Neural progenitor cell (in vitro differentiated cells): ENCODE results near the gene FCMR. TPM values are rescaled to one million over a fixed set of nuclear protein-coding genes. Genes with fewer than 3 reads are reported as not detected.

ENCODE experiments used
- DNase-seq: peaks from one replicate; pipeline ENCODE4 v3.0.0-alpha.2; 2016; ENCODE audit warnings: low spot score
- H2AFZ ChIP-seq: fragments of 200-600 bp; sonication (generic); replicated peaks from 2 replicates; pipeline ENCODE4 v1.6.1; 2016; ENCODE audit warnings: antibody characterized with exemption
- H3F3A ChIP-seq: fragments of 200-600 bp; sonication (generic); 2 replicates; pipeline ENCODE4 v1.6.1; 2016; ENCODE audit warnings: antibody characterized with exemption, low read depth
- H3K27ac ChIP-seq: fragments of 200-600 bp; sonication (generic); 2 replicates; pipeline ENCODE4 v1.5.1; 2016; ENCODE audit warnings: mild to moderate bottlenecking
- H3K27me3 ChIP-seq: fragments of 200-600 bp; sonication (generic); 2 replicates; pipeline ENCODE4 v1.6.1; 2016; ENCODE audit warnings: mild to moderate bottlenecking, moderate library complexity
- H3K36me3 ChIP-seq: fragments of 200-600 bp; sonication (generic); 2 replicates; pipeline ENCODE4 v1.5.1; 2016
- H3K4me1 ChIP-seq: fragments of 200-600 bp; sonication (generic); 2 replicates; pipeline ENCODE4 v1.6.1; 2016; ENCODE audit warnings: mixed run types
- H3K4me2 ChIP-seq: fragments of 200-600 bp; sonication (generic); 2 replicates; pipeline ENCODE4 v1.6.1; 2016
- H3K4me3 ChIP-seq: fragments of 200-600 bp; sonication (generic); 2 replicates; pipeline ENCODE4 v1.5.1; 2016
- H3K79me2 ChIP-seq: fragments of 200-600 bp; sonication (generic); 2 replicates; pipeline ENCODE4 v1.6.1; 2016; ENCODE audit warnings: low read depth
- H3K9ac ChIP-seq: fragments of 200-600 bp; sonication (generic); 2 replicates; pipeline ENCODE4 v1.6.1; 2016
- H3K9me3 ChIP-seq: fragments of 200-600 bp; sonication (generic); 2 replicates; pipeline ENCODE4 v1.5.1; 2016; ENCODE audit warnings: low read depth
- H4K20me1 ChIP-seq: fragments of 200-600 bp; sonication (generic); 2 replicates; pipeline ENCODE4 v1.6.1; 2016; ENCODE audit warnings: low read depth
- H3K27ac Mint-ChIP-seq: 3 replicates; pipeline ENCODE4 v1.8.0; 2021; ENCODE audit warnings: mixed read lengths
- H3K27me3 Mint-ChIP-seq: 2 replicates; pipeline ENCODE4 v1.8.0; 2022; ENCODE audit warnings: low read depth, mild to moderate bottlenecking, inconsistent platforms, moderate library complexity, mixed read lengths; ENCODE audit not compliant: insufficient read depth
- H3K36me3 Mint-ChIP-seq: 3 replicates; pipeline ENCODE4 v1.8.0; 2021; ENCODE audit warnings: mixed read lengths
- H3K4me1 Mint-ChIP-seq: 3 replicates; pipeline ENCODE4 v1.8.0; 2021; ENCODE audit warnings: mixed read lengths
- H3K4me3 Mint-ChIP-seq: 3 replicates; pipeline ENCODE4 v1.8.0; 2021; ENCODE audit warnings: mild to moderate bottlenecking, moderate library complexity, mixed read lengths
- H3K9me3 Mint-ChIP-seq: 3 replicates; pipeline ENCODE4 v1.8.0; 2020; ENCODE audit warnings: mixed read lengths
- EZH2 ChIP-seq: fragments of 200-600 bp; sonication (generic); IDR thresholded peaks from 2 replicates; pipeline ENCODE4 v1.6.1; 2017; ENCODE audit warnings: antibody characterized with exemption, mild to moderate bottlenecking, moderate library complexity
- EZH2phosphoT487 ChIP-seq: fragments of 200-600 bp; sonication (generic); IDR thresholded peaks from 2 replicates; pipeline ENCODE4 v1.6.1; 2017; ENCODE audit warnings: antibody characterized with exemption
- total RNA-seq: library from RNA; depleted of rRNA; stranded (reverse); fragments of >200 nt; gene quantifications from 2 replicates; pipeline ENCODE4 v1.2.3, GENCODE V29; 2015; ENCODE audit warnings: low replicate concordance
- TF ChIP-seq, protein P1 (sequence below): fragments of 200-600 bp; sonication (generic); IDR thresholded peaks from 2 replicates; pipeline ENCODE4 v1.5.1; 2017; ENCODE audit warnings: antibody characterized with exemption, mild to moderate bottlenecking

The FCMR gene
- total RNA-seq, 1 donor from 2014 or later, result not detected

- Histone ChIP-seq H3K9ac (no peak overlapping the region), H2AFZ (no peak overlapping the region), H4K20me1 (no peaks in the 10 kb centered on the region), H3F3A (no peaks in the 10 kb centered on the region), H3K79me2 (no peaks in the 10 kb centered on the region), H3K4me1 (no peaks in the 10 kb centered on the region), H3K36me3 (no peaks in the 10 kb centered on the region), H3K27me3 (no peaks in the 10 kb centered on the region), H3K4me3 (no peak overlapping the region), H3K9me3 (no peaks in the 10 kb centered on the region), H3K4me2 (no peak overlapping the region), H3K27ac (no peak overlapping the region)
- peaks cover 3% of the 10 kb centered on the region for H3K27me3 Mint-ChIP-seq
- no peaks in the 10 kb centered on the region for H3K9me3 Mint-ChIP-seq
- H3K27ac Mint-ChIP-seq, result no peak overlapping the region
- no peak overlapping the region for H3K4me3 Mint-ChIP-seq
- TF ChIP-seq EZH2, result no peak
- TF ChIP-seq EZH2phosphoT487, result no peak
- TF ChIP-seq, protein P1, sequence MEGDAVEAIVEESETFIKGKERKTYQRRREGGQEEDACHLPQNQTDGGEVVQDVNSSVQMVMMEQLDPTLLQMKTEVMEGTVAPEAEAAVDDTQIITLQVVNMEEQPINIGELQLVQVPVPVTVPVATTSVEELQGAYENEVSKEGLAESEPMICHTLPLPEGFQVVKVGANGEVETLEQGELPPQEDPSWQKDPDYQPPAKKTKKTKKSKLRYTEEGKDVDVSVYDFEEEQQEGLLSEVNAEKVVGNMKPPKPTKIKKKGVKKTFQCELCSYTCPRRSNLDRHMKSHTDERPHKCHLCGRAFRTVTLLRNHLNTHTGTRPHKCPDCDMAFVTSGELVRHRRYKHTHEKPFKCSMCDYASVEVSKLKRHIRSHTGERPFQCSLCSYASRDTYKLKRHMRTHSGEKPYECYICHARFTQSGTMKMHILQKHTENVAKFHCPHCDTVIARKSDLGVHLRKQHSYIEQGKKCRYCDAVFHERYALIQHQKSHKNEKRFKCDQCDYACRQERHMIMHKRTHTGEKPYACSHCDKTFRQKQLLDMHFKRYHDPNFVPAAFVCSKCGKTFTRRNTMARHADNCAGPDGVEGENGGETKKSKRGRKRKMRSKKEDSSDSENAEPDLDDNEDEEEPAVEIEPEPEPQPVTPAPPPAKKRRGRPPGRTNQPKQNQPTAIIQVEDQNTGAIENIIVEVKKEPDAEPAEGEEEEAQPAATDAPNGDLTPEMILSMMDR, result no peak
- H3K4me1 Mint-ChIP-seq, result no peaks in the 10 kb centered on the region
- H3K36me3 Mint-ChIP-seq, result no peaks in the 10 kb centered on the region
- DNase-seq, result no peak
These were observed 1.5 kb upstream of the FCMR start for GRCh38 chr1:206923009-206923960.

DNA sequence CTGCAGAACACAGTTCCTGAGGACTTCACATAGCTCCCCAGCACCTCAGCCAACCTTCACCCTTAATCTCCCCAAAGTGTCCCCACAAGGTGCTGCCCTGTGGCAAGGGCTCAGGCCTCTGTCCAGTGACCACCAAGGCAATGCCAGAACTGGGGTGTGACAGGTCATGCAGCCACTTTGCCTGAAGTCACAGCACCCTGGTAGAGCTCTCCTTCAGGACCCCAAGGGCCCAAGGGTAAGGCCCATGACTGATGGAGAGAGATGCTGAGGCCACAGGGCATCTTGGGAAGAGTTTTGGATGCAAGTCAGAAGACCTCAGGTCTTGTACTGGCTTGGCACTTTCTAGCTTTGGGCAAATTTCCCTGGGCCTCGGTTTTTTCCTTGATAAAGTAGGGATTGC, 783 bp upstream of the FCMR start:
- no peaks in the 10 kb centered on the region for H3K27me3 ChIP-seq
- H3K36me3 ChIP-seq, result no peaks in the 10 kb centered on the region
- no peaks in the 10 kb centered on the region for H3K4me1 Mint-ChIP-seq
- H3K4me2 ChIP-seq, result no peak overlapping the region
- no peaks in the 10 kb centered on the region for H4K20me1 ChIP-seq
- H3K4me3 Mint-ChIP-seq, result no peak overlapping the region
- H3K27ac ChIP-seq, result no peak overlapping the region
- H3K9me3 ChIP-seq, result no peaks in the 10 kb centered on the region
- no peak overlapping the region for H3K4me3 ChIP-seq
- no peak overlapping the region for H3K9ac ChIP-seq
- H3K36me3 Mint-ChIP-seq, result no peaks in the 10 kb centered on the region
- H3K27me3 Mint-ChIP-seq, result peaks cover 3% of the 10 kb centered on the region
- no peaks in the 10 kb centered on the region for H3F3A ChIP-seq
- no peaks in the 10 kb centered on the region for H3K4me1 ChIP-seq
- H3K27ac Mint-ChIP-seq, result no peak overlapping the region
- TF ChIP-seq EZH2 (no peak), EZH2phosphoT487 (no peak)
- TF ChIP-seq, protein P1, result no peak
- DNase-seq, result no peak
- no peaks in the 10 kb centered on the region for H3K9me3 Mint-ChIP-seq
- H3K79me2 ChIP-seq, result no peaks in the 10 kb centered on the region
- H2AFZ ChIP-seq, result no peak overlapping the region

GRCh38 chr1:206918076-206918475, 3.7 kb downstream of the FCMR start:
- H3K27me3 ChIP-seq, result peaks cover 9% of the 10 kb centered on the region
- no peaks in the 10 kb centered on the region for H3K36me3 Mint-ChIP-seq
- H3K4me1 ChIP-seq, result no peaks in the 10 kb centered on the region
- H3K27me3 Mint-ChIP-seq, result peaks cover 9% of the 10 kb centered on the region
- no peaks in the 10 kb centered on the region for H3K9me3 ChIP-seq
- no peaks in the 10 kb centered on the region for H3K36me3 ChIP-seq
- no peak overlapping the region for H3K9ac ChIP-seq
- H3K79me2 ChIP-seq, result no peaks in the 10 kb centered on the region
- H3K27ac Mint-ChIP-seq, result no peak overlapping the region
- no peak overlapping the region for H3K4me3 Mint-ChIP-seq
- H2AFZ ChIP-seq, result no peak overlapping the region
- H3F3A ChIP-seq, result no peaks in the 10 kb centered on the region
- H4K20me1 ChIP-seq, result no peaks in the 10 kb centered on the region
- H3K27ac ChIP-seq, result no peak overlapping the region
- TF ChIP-seq EZH2 (no peak), EZH2phosphoT487 (no peak)
- TF ChIP-seq, protein P1, result no peak
- no peaks in the 10 kb centered on the region for H3K4me1 Mint-ChIP-seq
- DNase-seq, result no peak
- H3K4me3 ChIP-seq, result no peak overlapping the region
- H3K4me2 ChIP-seq, result no peak overlapping the region
- H3K9me3 Mint-ChIP-seq, result no peaks in the 10 kb centered on the region
